GM21825 (cell line): Measurements from ENCODE around the gene UNC93A.
"Not testable (repeated sequence)": the region's sequence is repeated elsewhere in the genome, so short reads cannot be mapped to it uniquely, and the experiment has no call there.

Experiments
- ATAC-seq: cut with Tn5 transposase; IDR thresholded peaks from one replicate; pipeline ENCODE4 v1.9.1; 2021; ENCODE audit warnings: mild to moderate bottlenecking, moderate library complexity; ENCODE audit not compliant: unreplicated experiment

Gene UNC93A

GRCh38 chr6:167308207-167308606, 17.1 kb downstream of the UNC93A start:
- no peak for ATAC-seq

- not testable (repeated sequence) for ATAC-seq
These were observed 18.5 kb downstream of the UNC93A start for GRCh38 chr6:167309355-167310192.

GRCh38 chr6:167311286-167311685, 20.2 kb downstream of the UNC93A start:
- no peak for ATAC-seq

GRCh38 chr6:167311691-167312090, 20.6 kb downstream of the UNC93A start:
- ATAC-seq: not testable (repeated sequence)

GRCh38 chr6:167314180-167314821, 23.2 kb downstream of the UNC93A start:
- ATAC-seq: no peak

- ATAC-seq: no peak
These were observed 26.1 kb downstream of the UNC93A start for GRCh38 chr6:167317172-167317571.

- not testable (repeated sequence) for ATAC-seq
These were observed 27.2 kb downstream of the UNC93A start for GRCh38 chr6:167318354-167318753.

- not testable (repeated sequence) for ATAC-seq
These were observed 27.7 kb downstream of the UNC93A start for GRCh38 chr6:167318856-167319255.

GRCh38 chr6:167319856-167320753, 29.0 kb downstream of the UNC93A start:
- ATAC-seq: not testable (repeated sequence)

- not testable (repeated sequence) for ATAC-seq
These were observed 29.6 kb downstream of the UNC93A start for GRCh38 chr6:167320754-167321056.

- not testable (repeated sequence) for ATAC-seq
These were observed 30.1 kb downstream of the UNC93A start for GRCh38 chr6:167321185-167321584.

GRCh38 chr6:167323111-167323510, 32.0 kb downstream of the UNC93A start:
- ATAC-seq: no peak

GRCh38 chr6:167324111-167324510, 33.0 kb downstream of the UNC93A start:
- ATAC-seq: no peak

- no peak for ATAC-seq
These were observed 34.7 kb downstream of the UNC93A start for GRCh38 chr6:167325766-167326165.

GRCh38 chr6:167327391-167327790, 36.3 kb downstream of the UNC93A start:
- no peak for ATAC-seq

- ATAC-seq: no peak
These were observed 37.0 kb downstream of the UNC93A start for GRCh38 chr6:167328086-167328485.

GRCh38 chr6:167329014-167329413, 37.9 kb downstream of the UNC93A start:
- no peak for ATAC-seq

- no peak for ATAC-seq
These were observed 39.6 kb downstream of the UNC93A start for GRCh38 chr6:167330750-167331149.

GRCh38 chr6:167331565-167331964, 40.5 kb downstream of the UNC93A start:
- no peak for ATAC-seq

- ATAC-seq: no peak
These were observed 45.9 kb downstream of the UNC93A start for GRCh38 chr6:167336844-167337630.
